Measurements from ENCODE around the gene EFTUD2. TPM values are rescaled to one million over a fixed set of nuclear protein-coding genes. Genes with fewer than 3 reads are reported as not detected.
"Not testable (repeated sequence)": the region's sequence is repeated elsewhere in the genome, so short reads cannot be mapped to it uniquely, and the experiment has no call there.

Gene EFTUD2
- total RNA-seq, 6 experiments from 2014 or later = 29.9 to 42.4 (median 35.1) TPM

DNA sequence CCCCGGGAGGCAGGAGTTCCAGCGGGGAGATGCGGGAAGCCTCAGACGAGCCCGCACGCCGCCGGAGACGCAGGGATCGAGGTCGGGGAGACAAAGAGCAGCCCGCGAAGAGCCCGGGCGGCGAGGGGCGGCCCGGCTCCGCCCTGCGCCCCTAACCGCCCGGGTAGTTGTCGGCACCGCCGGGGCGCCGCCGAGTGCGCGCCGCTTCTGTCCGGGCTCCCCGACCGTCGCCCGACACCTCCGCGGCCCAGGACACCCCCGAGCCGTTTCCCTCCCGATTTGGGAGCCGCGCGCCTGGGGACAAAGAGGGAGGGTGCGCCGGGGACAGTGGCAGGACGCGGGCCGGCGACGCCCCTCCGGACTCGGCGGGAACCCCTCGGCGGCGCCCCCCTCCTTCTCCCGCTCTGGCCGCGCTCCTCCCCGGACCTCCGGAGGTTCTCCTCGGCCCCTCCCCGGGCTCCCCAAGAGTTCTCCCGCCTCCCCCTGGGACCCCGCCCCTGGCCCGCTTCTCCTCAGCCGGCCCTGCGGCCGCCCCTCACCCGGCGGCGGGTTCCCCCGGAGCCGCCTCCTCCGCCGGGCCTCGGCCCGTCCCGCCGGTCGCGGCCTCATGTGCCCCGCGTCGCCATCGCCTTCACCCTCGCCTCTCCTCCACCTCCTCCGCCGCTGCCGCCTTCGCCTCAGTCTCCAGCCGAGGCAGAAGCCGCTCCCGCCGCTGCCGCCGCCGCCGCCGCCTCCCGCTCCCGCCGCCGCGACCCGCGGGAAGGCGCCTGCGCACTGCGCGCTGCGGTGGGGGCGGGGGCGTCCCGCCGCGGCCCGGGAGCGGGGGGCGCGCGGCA is 69.5 kb downstream of the EFTUD2 start, which contains the start of gene GJC1:
GJC1 (minus strand) TSS at position 765 of the 836 bp plus-strand sequence. CDS start 24,470 bp downstream, outside the sequence.
- Histone ChIP-seq H3K27me3 (peaks cover 0 to 34% of the 10 kb centered on the region in 2 donors), H3K4me1 (peaks cover 0 to 15% (median 0%) of the 10 kb centered on the region in 4 donors), H3K36me3 (no peaks in the 10 kb centered on the region), H3K9me3 (no peaks in the 10 kb centered on the region), H3K4me3 (peak within 1 kb of the TSS; percentile 33 to 47 (median 34)), H3K27ac (peak within 1 kb of the TSS in 1 of 3 donors; percentile 32)
- intact Hi-C loops (cut with DNase I) = no loop called here
- peak in 2 of 3 donors; percentile 36 to 56 for DNase-seq
- TF ChIP-seq, protein P1, sequence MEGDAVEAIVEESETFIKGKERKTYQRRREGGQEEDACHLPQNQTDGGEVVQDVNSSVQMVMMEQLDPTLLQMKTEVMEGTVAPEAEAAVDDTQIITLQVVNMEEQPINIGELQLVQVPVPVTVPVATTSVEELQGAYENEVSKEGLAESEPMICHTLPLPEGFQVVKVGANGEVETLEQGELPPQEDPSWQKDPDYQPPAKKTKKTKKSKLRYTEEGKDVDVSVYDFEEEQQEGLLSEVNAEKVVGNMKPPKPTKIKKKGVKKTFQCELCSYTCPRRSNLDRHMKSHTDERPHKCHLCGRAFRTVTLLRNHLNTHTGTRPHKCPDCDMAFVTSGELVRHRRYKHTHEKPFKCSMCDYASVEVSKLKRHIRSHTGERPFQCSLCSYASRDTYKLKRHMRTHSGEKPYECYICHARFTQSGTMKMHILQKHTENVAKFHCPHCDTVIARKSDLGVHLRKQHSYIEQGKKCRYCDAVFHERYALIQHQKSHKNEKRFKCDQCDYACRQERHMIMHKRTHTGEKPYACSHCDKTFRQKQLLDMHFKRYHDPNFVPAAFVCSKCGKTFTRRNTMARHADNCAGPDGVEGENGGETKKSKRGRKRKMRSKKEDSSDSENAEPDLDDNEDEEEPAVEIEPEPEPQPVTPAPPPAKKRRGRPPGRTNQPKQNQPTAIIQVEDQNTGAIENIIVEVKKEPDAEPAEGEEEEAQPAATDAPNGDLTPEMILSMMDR (IDR thresholded peaks at IDR 0.05) = no peak
- TF ChIP-seq POLR2A (IDR thresholded peaks at IDR 0.05) = no peak
- 6% methylated on average over 12 of the region's 123 CpGs for WGBS (ENCODE audit: insufficient coverage, low coverage, low lambda C conversion rate, missing lambda C conversion rate)
- peak; percentile 48 to 70 (median 56) for ATAC-seq

DNA sequence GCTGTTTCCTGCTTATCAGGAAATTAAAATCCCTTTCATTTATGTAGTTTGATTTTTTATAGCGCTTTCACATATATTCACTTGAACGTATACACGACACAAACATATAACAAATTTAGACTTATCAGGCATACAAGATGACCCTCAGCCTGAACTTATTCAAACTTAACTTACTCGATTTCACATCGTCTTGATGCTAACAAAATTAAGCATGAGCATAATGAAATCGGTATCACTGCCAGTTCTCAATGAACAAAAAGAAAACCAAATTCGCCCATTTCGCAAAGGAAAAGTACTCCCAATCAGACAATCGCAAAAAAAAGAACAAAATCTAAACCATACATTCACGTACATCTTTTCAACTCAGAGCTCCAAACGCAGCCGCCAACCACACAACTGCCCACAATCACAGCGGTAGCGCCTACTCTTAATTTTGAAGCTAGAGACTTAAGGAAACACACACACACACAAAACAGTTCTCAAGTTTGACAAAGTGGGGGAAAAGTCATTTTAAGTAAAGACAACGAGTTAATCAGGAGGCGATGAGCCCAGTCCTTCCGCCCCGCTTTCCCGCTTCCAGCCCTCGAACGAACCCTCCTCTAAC is 70.2 kb downstream of the EFTUD2 start:
- H3K27me3 ChIP-seq = peaks cover 0 to 34% of the 10 kb centered on the region in 2 donors
- peaks cover 0 to 15% (median 0%) of the 10 kb centered on the region in 4 donors for H3K4me1 ChIP-seq
- peak overlapping the region in 1 of 3 donors; percentile 32 for H3K27ac ChIP-seq
- WGBS (ENCODE audit: insufficient coverage, low coverage, low lambda C conversion rate, missing lambda C conversion rate) = 9% methylated on average over 21 of the region's 21 CpGs
- DNase-seq (no peak), ATAC-seq (no peak)
- no peak for TF ChIP-seq POLR2A (IDR thresholded peaks at IDR 0.05)
- TF ChIP-seq, protein P1 (IDR thresholded peaks at IDR 0.05) = no peak
- peak overlapping the region; percentile 33 to 47 (median 34) for H3K4me3 ChIP-seq
- H3K9me3 ChIP-seq = no peaks in the 10 kb centered on the region
- no peaks in the 10 kb centered on the region for H3K36me3 ChIP-seq
- intact Hi-C loops (cut with DNase I) = no loop called here

DNA sequence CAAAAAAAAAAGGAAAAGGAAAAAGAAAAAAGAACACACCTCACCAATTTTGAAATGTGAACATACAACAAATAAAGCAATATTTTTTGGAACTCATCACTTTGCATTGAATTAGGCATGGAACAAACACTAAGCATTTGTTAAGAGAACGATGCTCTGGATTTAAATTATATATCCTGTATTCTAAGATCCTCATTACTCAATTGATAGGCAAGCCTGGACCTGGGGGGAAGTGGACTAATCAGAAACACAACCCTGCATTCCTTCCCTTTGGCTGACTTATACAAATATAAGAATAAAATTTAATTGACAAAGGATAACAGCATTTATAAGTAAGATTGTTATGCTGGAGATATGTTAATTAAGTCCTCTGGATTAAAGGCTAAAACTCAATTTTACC is 71.4 kb downstream of the EFTUD2 start:
- DNase-seq (no peak), ATAC-seq (no peak)
- intact Hi-C loops (cut with DNase I) = no loop called here
- H3K27me3 ChIP-seq = peaks cover 0 to 34% of the 10 kb centered on the region in 2 donors
- WGBS (ENCODE audit: insufficient coverage, low coverage, low lambda C conversion rate, missing lambda C conversion rate) = 50% methylated on average over 1 of the region's 1 CpG
- H3K36me3 ChIP-seq = no peaks in the 10 kb centered on the region
- no peak overlapping the region for H3K4me3 ChIP-seq
- no peak overlapping the region for H3K27ac ChIP-seq
- no peaks in the 10 kb centered on the region for H3K9me3 ChIP-seq
- H3K4me1 ChIP-seq = peaks cover 0 to 15% (median 0%) of the 10 kb centered on the region in 4 donors
- TF ChIP-seq, protein P1 (IDR thresholded peaks at IDR 0.05) = no peak

DNA sequence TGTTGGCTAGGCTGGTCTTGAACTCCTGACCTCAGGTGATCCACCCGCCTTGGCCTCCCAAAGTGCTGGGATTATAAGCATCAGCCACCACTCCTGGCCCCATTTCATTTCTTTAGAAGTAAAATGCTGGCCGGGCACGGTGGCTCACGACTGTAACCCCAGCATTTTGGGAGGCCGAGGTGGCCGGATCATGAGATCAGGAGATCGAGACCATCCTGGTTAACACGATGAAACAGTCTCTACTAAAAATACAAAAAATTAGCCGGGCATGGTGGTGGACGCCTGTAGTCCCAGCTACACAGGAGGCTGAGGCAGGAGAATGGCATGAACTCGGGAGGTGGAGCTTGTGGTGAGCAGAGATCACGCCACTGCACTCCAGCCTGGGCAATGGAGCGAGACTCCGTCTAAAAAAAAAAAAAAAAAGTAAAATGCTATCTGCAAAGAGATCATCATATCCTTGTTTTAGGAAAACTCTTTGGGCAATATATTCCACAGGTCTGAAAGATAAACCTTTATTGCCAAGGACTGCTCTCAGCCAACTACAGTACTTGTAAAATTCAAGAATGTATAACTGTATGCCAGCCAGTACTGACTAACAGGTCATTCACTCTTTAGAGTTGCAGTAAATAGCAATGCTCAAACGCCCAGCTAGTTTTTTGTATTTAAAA is 73.0 kb downstream of the EFTUD2 start:
- Histone ChIP-seq H3K36me3 (no peaks in the 10 kb centered on the region), H3K27ac (no peak overlapping the region), H3K27me3 (peaks cover 0 to 30% of the 10 kb centered on the region in 2 donors), H3K4me3 (no peak overlapping the region), H3K4me1 (peaks cover 0 to 15% (median 0%) of the 10 kb centered on the region in 4 donors), H3K9me3 (no peaks in the 10 kb centered on the region)
- WGBS (ENCODE audit: insufficient coverage, low coverage, low lambda C conversion rate, missing lambda C conversion rate) = 89% methylated on average over 13 of the region's 15 CpGs
- TF ChIP-seq POLR2A (IDR thresholded peaks at IDR 0.05) = no peak
- TF ChIP-seq, protein P1 (IDR thresholded peaks at IDR 0.05) = no peak
- no peak for ATAC-seq
- intact Hi-C loops (cut with DNase I) = no loop called here
- no peak for DNase-seq

DNA sequence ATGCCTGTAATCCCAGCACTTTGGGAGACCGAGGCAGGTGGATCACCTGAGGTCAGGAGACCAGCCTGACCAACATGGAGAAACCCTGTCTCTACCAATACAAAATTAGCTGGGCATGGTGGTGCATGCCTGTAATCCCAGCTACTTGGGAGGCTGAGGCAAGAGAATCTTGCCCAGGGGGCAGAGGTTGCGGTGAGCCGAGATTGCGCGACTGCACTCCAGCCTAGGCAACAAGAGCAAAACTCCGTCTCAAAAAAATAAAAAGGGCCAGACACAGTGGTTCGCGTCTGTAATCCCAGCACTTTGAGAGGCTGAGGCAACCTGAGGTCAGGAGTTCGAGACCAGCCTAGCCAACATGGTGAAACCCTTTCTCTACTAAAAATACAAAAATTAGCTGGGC is 74.0 kb downstream of the EFTUD2 start:
- DNase-seq = not testable (repeated sequence)

More for the DNA sequence above, 74.0 kb downstream of the EFTUD2 start:
- Histone ChIP-seq H3K27me3 (peaks cover 0 to 20% of the 10 kb centered on the region in 2 donors), H3K4me1 (peaks cover 0 to 11% (median 0%) of the 10 kb centered on the region in 4 donors)
- H3K36me3 ChIP-seq; ATAC-seq; H3K27ac ChIP-seq; H3K4me3 ChIP-seq; intact Hi-C loops (cut with DNase I); H3K9me3 ChIP-seq: not testable (repeated sequence)
- 93% methylated on average over 9 of the region's 9 CpGs for WGBS (ENCODE audit: insufficient coverage, low coverage, low lambda C conversion rate, missing lambda C conversion rate)
